GM12878 (cell line): ENCODE data around the gene MRPS25. TPM values are rescaled to one million over a fixed set of nuclear protein-coding genes. Genes with fewer than 3 reads are reported as not detected.

Experiments
- ATAC-seq: fragments of 200-7000 bp; cut with Tn5 transposase; 3 replicates; pipeline ENCODE4 v1.9.1; 2020; ENCODE audit warnings: mild to moderate bottlenecking, moderate library complexity
- BruUV-seq: library from RNA; stranded (reverse); fragments of 400-500 nt; replicated peaks from 2 replicates; lab custom pipeline; 2021; lab: Mats Ljungman, UMichigan
- CTCF ChIA-PET: fragments of 300-600 bp; sonication (Branson Sonifier 250); formaldehyde crosslinking; extraction: SDS; loops from one replicate; lab custom pipeline; 2021; ENCODE audit warnings: inconsistent platforms; lab: Yijun Ruan, JAX
- POLR2A ChIA-PET: fragments of 350-600 bp; formaldehyde crosslinking; extraction: SDS; loops from one replicate; lab custom pipeline; 2021; ENCODE audit warnings: inconsistent platforms; lab: Charles Lee
- RAD21 ChIA-PET: fragments of 300-600 bp; sonication (Branson Sonifier 250); formaldehyde crosslinking; loops from one replicate; lab custom pipeline; 2023; ENCODE audit warnings: antibody characterized with exemption; ENCODE audit not compliant: unreplicated experiment; lab: Charles Lee
- SMC1A ChIA-PET: fragments of 300-600 bp; sonication (Branson Sonifier 250); formaldehyde crosslinking; loops from one replicate; lab custom pipeline; 2023; ENCODE audit not compliant: unreplicated experiment, uncharacterized antibody; lab: Charles Lee
- DNase-seq: peaks from one replicate; pipeline ENCODE4 v3.0.0-alpha.2; 2011; ENCODE audit warnings: low read depth, low spot score
- FAIRE-seq: peaks from 3 replicates; lab custom pipeline; 2011; peaks lifted over from hg19 to GRCh38; lab: Jason Lieb, UNC
- H2AFZ ChIP-seq: 2 replicates; pipeline ENCODE4 v1.6.0; 2011; ENCODE audit warnings: low read depth, low read length, control low read depth; ENCODE audit not compliant: control insufficient read depth
- H3K27ac ChIP-seq: 2 replicates; pipeline ENCODE4 v1.5.1; 2011; ENCODE audit warnings: control low read depth; ENCODE audit not compliant: control insufficient read depth, insufficient read depth
- H3K27me3 ChIP-seq, 2 experiments: replicated peaks in 1 of 2; 2 replicates each; pipeline versions ENCODE4 v1.6.0 to v1.6.1; 2011; ENCODE audit warnings: low read length in 1 of 2; ENCODE audit not compliant: control insufficient read depth in 2 of 2, insufficient read depth in 2 of 2
- H3K36me3 ChIP-seq, 2 experiments: 2 replicates each; pipeline ENCODE4 v1.5.1; 2011; ENCODE audit warnings: low read length in 1 of 2; ENCODE audit not compliant: control insufficient read depth in 2 of 2, insufficient read depth in 2 of 2
- H3K4me1 ChIP-seq: 2 replicates; pipeline ENCODE4 v1.6.1; 2011; ENCODE audit warnings: mild to moderate bottlenecking, low read length, moderate library complexity, mixed read lengths; ENCODE audit not compliant: control insufficient read depth, insufficient read depth
- H3K4me2 ChIP-seq: 2 replicates; pipeline ENCODE4 v1.6.0; 2011; ENCODE audit warnings: control low read depth; ENCODE audit not compliant: control insufficient read depth, insufficient read depth
- H3K4me3 ChIP-seq: fragments of 200-600 bp; sonication (generic); 2 replicates; pipeline ENCODE4 v1.5.1; 2016
- H3K79me2 ChIP-seq: 2 replicates; pipeline ENCODE4 v1.6.0; 2011; ENCODE audit warnings: low read length; ENCODE audit not compliant: control insufficient read depth, insufficient read depth
- H3K9ac ChIP-seq: 2 replicates; pipeline ENCODE4 v1.8.0; 2011; ENCODE audit warnings: low read length, control low read depth, mixed read lengths; ENCODE audit not compliant: control insufficient read depth, insufficient read depth
- H3K9me3 ChIP-seq: replicated peaks from 3 replicates; pipeline ENCODE4 v1.5.1; 2011; ENCODE audit warnings: mild to moderate bottlenecking, low read length; ENCODE audit not compliant: control insufficient read depth, insufficient read depth
- H4K20me1 ChIP-seq: 2 replicates; pipeline ENCODE4 v1.6.0; 2011; ENCODE audit not compliant: control insufficient read depth, insufficient read depth
- CHD1 ChIP-seq: IDR thresholded peaks from 2 replicates; pipeline ENCODE4 v1.6.1; 2012; ENCODE audit warnings: low read depth, low read length, improper control_type of control experiment
- NBN ChIP-seq: fragments of 450-650 bp; IDR thresholded peaks from 2 replicates; pipeline ENCODE4 v1.6.1; 2016
- WRNIP1 ChIP-seq: IDR thresholded peaks from 2 replicates; pipeline ENCODE4 v1.6.1; 2011; ENCODE audit warnings: low read depth, low read length, improper control_type of control experiment, borderline replicate concordance
- WGBS: methylation state at CpG from one replicate; pipeline ENCODE4 v1.1.6; 2016; ENCODE audit warnings: low lambda C conversion rate; ENCODE audit not compliant: insufficient replicate concordance, insufficient coverage; ENCODE audit errors: missing lambda C conversion rate; 5-methylcytosine and 5-hydroxymethylcytosine counted together
- in situ Hi-C: fragments of 300-500 bp; cut with MboI; formaldehyde crosslinking; loops from 9 replicates; pipeline ENCODE4 v1.14.3; 2018; ENCODE audit warnings: mixed read lengths
- intact Hi-C: fragments of 100-400 bp; cut with micrococcal nuclease; formaldehyde crosslinking; loops from one replicate; pipeline ENCODE4 v1.14.2; 2022; ENCODE audit not compliant: unreplicated experiment
- polyA plus RNA-seq, 11 experiments: library from polyadenylated mRNA; depleted of rRNA in 4 of 11; unstranded in 6 of 11; stranded (reverse) in 5 of 11; fragments of >200 nt; fragmentation: Nextera tagmentation in 4 of 11; fragmentation: Illumina TruSeq in 1 of 11; extraction: Ambion mirVana in 4 of 11; extraction: Trizol in 1 of 11; gene quantifications; 1 replicate in 1 of 11; 2 replicates in 10 of 11; pipeline versions ENCODE4 v1.2.1 to v1.2.3, GENCODE V29; 2011 to 2016; ENCODE audit warnings: inconsistent platforms in 2 of 11, missing spikeins in 2 of 11, low read depth in 1 of 11
- total RNA-seq, 4 experiments: library from RNA; depleted of rRNA in 3 of 4; stranded (reverse); fragments of >200 nt in 3 of 4; fragmentation: Illumina TruSeq in 1 of 4; extraction: Trizol in 1 of 4; gene quantifications; 2 replicates each; pipeline versions ENCODE4 v1.2.1 to v1.2.3, GENCODE V29; 2013 to 2021
- TF ChIP-seq, protein P1 (sequence below): IDR thresholded peaks from 2 replicates; pipeline ENCODE4 v1.6.1; 2012; ENCODE audit warnings: low read length, inconsistent platforms
- TF ChIP-seq, protein P2 (sequence below): fragments of 450-650 bp; formaldehyde crosslinking; IDR thresholded peaks from 2 replicates; pipeline ENCODE4 v1.4.0; 2020; ENCODE audit warnings: mild to moderate bottlenecking, moderate library complexity

Gene MRPS25
- total and polyA plus RNA-seq, 10 of the 15 experiments (the other 5 are each of a cell fraction or from before 2014, with no cell fraction given), result 17.0 to 114 (median 62.2) TPM

DNA sequence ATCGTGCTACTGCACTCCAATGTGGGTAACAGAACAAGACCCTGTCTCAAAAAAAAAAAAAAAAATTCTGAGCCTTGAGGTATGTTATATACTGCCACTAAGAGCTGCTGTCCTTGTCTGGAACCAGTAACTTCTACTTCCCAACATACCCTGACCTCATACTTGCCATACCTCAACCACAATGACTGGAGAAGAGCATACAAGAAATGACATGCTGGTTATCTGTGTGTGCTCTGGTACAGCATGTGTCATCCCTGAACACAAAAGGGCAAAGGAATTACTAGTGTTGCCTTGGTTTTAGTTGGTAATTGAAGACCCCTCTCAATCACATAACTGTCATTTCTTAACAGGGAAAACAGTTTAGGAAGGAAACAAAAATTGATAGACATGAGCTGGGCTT lies 54.5 kb downstream of the MRPS25 start:
- SMC1A ChIA-PET, result interaction anchor here (0.8 kb wide), 1 partner anchor 22 kb away, joined by 3 read pairs; no protein-coding TSS in a partner anchor
- H3K79me2 ChIP-seq, result no peaks in the 10 kb centered on the region
- POLR2A ChIA-PET, result no interaction called here

More for the DNA sequence above, 54.5 kb downstream of the MRPS25 start:
- ATAC-seq (no peak), DNase-seq (no peak), FAIRE-seq (no peak)
- Histone ChIP-seq H3K9ac (no peak overlapping the region), H3K4me2 (no peak overlapping the region), H3K27me3 (no peaks in the 10 kb centered on the region), H4K20me1 (no peaks in the 10 kb centered on the region), H3K9me3 (no peaks in the 10 kb centered on the region), H3K27ac (no peak overlapping the region), H3K36me3 (peaks cover 12 to 21% of the 10 kb centered on the region in 2 experiments), H3K4me3 (no peak overlapping the region), H3K4me1 (no peaks in the 10 kb centered on the region), H2AFZ (no peak overlapping the region)
- CTCF ChIA-PET, result interaction anchor here (1.4 kb wide), 1 partner anchor 39 kb away, joined by 3 read pairs; no protein-coding TSS in a partner anchor
- no TSS peak for BruUV-seq
- WGBS, result 100% methylated on average over 1 of the region's 1 CpG
- RAD21 ChIA-PET, result no interaction called here
- TF ChIP-seq WRNIP1 (no peak), NBN (no peak), CHD1 (no peak)
- TF ChIP-seq, protein P1, sequence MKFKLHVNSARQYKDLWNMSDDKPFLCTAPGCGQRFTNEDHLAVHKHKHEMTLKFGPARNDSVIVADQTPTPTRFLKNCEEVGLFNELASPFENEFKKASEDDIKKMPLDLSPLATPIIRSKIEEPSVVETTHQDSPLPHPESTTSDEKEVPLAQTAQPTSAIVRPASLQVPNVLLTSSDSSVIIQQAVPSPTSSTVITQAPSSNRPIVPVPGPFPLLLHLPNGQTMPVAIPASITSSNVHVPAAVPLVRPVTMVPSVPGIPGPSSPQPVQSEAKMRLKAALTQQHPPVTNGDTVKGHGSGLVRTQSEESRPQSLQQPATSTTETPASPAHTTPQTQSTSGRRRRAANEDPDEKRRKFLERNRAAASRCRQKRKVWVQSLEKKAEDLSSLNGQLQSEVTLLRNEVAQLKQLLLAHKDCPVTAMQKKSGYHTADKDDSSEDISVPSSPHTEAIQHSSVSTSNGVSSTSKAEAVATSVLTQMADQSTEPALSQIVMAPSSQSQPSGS, result no peak
- TF ChIP-seq, protein P2, sequence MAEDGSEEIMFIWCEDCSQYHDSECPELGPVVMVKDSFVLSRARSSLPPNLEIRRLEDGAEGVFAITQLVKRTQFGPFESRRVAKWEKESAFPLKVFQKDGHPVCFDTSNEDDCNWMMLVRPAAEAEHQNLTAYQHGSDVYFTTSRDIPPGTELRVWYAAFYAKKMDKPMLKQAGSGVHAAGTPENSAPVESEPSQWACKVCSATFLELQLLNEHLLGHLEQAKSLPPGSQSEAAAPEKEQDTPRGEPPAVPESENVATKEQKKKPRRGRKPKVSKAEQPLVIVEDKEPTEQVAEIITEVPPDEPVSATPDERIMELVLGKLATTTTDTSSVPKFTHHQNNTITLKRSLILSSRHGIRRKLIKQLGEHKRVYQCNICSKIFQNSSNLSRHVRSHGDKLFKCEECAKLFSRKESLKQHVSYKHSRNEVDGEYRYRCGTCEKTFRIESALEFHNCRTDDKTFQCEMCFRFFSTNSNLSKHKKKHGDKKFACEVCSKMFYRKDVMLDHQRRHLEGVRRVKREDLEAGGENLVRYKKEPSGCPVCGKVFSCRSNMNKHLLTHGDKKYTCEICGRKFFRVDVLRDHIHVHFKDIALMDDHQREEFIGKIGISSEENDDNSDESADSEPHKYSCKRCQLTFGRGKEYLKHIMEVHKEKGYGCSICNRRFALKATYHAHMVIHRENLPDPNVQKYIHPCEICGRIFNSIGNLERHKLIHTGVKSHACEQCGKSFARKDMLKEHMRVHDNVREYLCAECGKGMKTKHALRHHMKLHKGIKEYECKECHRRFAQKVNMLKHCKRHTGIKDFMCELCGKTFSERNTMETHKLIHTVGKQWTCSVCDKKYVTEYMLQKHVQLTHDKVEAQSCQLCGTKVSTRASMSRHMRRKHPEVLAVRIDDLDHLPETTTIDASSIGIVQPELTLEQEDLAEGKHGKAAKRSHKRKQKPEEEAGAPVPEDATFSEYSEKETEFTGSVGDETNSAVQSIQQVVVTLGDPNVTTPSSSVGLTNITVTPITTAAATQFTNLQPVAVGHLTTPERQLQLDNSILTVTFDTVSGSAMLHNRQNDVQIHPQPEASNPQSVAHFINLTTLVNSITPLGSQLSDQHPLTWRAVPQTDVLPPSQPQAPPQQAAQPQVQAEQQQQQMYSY (CRISPR knock-in tag), result no peak
- intact Hi-C loops (no loop called here), in situ Hi-C loops (no loop called here)
